ENCODE data around the gene ZNF593OS. TPM values are rescaled to one million over a fixed set of nuclear protein-coding genes. Genes with fewer than 3 reads are reported as not detected.

ZNF593OS gene
- total and polyA plus RNA-seq, 2 donors (not counting 3 experiments of a cell fraction or from before 2014, with no cell fraction given): not detected

DNA sequence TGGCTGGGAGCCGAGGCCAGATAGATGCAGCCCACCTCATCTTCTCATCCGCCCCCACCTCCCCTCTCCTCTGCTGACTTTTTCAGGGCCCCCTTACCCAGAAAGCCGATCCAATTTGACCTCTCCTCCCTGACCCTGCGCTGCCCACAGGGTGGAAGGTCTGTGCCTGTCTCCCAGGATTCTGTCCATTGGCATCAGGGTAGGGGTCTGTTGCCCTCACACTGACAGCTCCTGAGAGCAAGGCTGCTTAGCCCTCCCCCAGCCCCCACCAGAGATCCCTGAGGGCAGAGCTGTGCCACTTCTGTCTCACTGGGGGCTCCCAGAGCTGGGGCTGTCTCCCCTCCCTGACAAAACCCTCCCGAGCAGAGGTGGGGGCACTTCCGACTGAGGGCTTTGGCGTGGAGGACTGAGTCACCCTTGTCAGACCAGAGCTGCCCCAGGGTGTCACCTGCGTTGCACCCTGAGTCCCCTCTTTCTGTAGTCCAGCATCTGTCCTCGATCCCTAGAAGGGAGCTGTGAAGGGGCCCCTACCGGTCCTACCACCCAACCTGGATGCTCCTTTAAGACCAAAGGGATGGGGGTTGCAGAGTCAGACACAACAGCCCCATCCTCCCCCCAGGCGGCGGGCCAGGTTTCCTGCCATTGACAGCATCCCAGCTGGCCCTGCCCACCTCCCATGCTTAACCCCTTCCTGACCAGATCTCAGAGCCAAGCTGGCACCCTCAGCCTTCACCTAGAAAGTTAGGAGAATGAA is 15.2 kb downstream of the ZNF593OS start:
- no peaks in the 10 kb centered on the region for H3K27me3 ChIP-seq (ENCODE audit: control insufficient read depth in 2 of 2, insufficient read depth in 2 of 2, low read length in 2 of 2)

More for the DNA sequence above, 15.2 kb downstream of the ZNF593OS start:
- no peaks in the 10 kb centered on the region for H3K36me3 ChIP-seq (ENCODE audit: control insufficient read depth in 2 of 2, extremely low read depth in 1 of 2, insufficient read depth in 2 of 2, low read length in 2 of 2)
- peak overlapping the region in 2 of 3 experiments; percentile 8 to 12 for H3K4me3 ChIP-seq (replicated peaks in 1 of 3; ENCODE audit: insufficient read depth in 1 of 3, low read depth in 1 of 3, low read length in 3 of 3)
- peak; percentile 75 for FAIRE-seq
- H4K20me1 ChIP-seq (replicated peaks; ENCODE audit: control insufficient read depth, extremely low read depth, insufficient read depth, low read length): no peaks in the 10 kb centered on the region
- dilution Hi-C loops (cut with MboI; ENCODE audit: extremely low pct_ligation_motif_present, low sequenced_read_pairs) (no loop called here), intact Hi-C loops (cut with micrococcal nuclease) (loop anchor here (10.0 kb wide), 1 partner anchor 252 kb away; the partner anchor contains the start of gene STMN1)
- H3K9me3 ChIP-seq (replicated peaks; ENCODE audit: control insufficient read depth, insufficient read depth, low read length): no peaks in the 10 kb centered on the region
- no peaks in the 10 kb centered on the region for H3K9me1 ChIP-seq (replicated peaks; ENCODE audit: control insufficient read depth, extremely low read depth, insufficient read depth, low read length)
- H3K4me1 ChIP-seq (ENCODE audit: control insufficient read depth, extremely low read depth, insufficient read depth, low read length): peaks cover 52% of the 10 kb centered on the region
- H2AFZ ChIP-seq (ENCODE audit: low read depth, low read length): peak overlapping the region; percentile 51
- H3K27ac ChIP-seq (ENCODE audit: insufficient read depth, low read depth, low read length): peak overlapping the region; percentile 46
- TF ChIP-seq GATA2 (IDR thresholded peaks at IDR 0.05; ENCODE audit: insufficient read depth, insufficient read length, low read depth, low read length) (no peak), JUN (IDR thresholded peaks at IDR 0.05; ENCODE audit: borderline replicate concordance, insufficient read depth, insufficient read length, low read depth) (no peak), EZH2 (IDR thresholded peaks at IDR 0.05; ENCODE audit: borderline replicate concordance, low read depth, low read length, severe bottlenecking) (no peak), CTCF (IDR thresholded peaks at IDR 0.05; ENCODE audit: extremely low read depth in 1 of 2, insufficient read depth in 1 of 2, low read depth in 1 of 2, low read length in 2 of 2) (no peak), FOS (IDR thresholded peaks at IDR 0.05; ENCODE audit: borderline replicate concordance, insufficient read depth, low read length) (peak; percentile 43), MYC (IDR thresholded peaks at IDR 0.05; ENCODE audit: low read depth, low read length) (no peak), POLR2A (IDR thresholded peaks at IDR 0.05; ENCODE audit: low read depth, low read length) (peak; percentile 44), POLR2AphosphoS5 (IDR thresholded peaks at IDR 0.05; ENCODE audit: insufficient read depth, low read depth, low read length) (peak; percentile 27)
- TF ChIP-seq, protein P1, sequence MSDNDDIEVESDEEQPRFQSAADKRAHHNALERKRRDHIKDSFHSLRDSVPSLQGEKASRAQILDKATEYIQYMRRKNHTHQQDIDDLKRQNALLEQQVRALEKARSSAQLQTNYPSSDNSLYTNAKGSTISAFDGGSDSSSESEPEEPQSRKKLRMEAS (IDR thresholded peaks at IDR 0.05; ENCODE audit: insufficient read depth, insufficient read length): no peak
- ChIA-PET CTCF (interaction anchor here (0.6 to 5.6 kb wide), 13 partner anchors 9 to 336 kb away, joined by 3 to 69 read pairs (median 5); partner anchors contain the start of genes C1orf232, CEP85 and ZNF593), POLR2A (no interaction called here)
- BruUV-seq (replicated peaks): no TSS peak
- peak overlapping the region; percentile 41 for H3K4me2 ChIP-seq (ENCODE audit: insufficient read depth, low read length)
- peak; percentile 67 for DNase-seq (ENCODE audit: low read depth, low spot score)
- no peaks in the 10 kb centered on the region for H3K79me2 ChIP-seq (ENCODE audit: control insufficient read depth, insufficient read depth, low read length)
- no peak overlapping the region for H3K9ac ChIP-seq (replicated peaks; ENCODE audit: extremely low read depth, insufficient read depth, low read length)

Data from endothelial cell of umbilical vein (primary cell).